ENCODE results near the gene UGDH.

UGDH gene

DNA sequence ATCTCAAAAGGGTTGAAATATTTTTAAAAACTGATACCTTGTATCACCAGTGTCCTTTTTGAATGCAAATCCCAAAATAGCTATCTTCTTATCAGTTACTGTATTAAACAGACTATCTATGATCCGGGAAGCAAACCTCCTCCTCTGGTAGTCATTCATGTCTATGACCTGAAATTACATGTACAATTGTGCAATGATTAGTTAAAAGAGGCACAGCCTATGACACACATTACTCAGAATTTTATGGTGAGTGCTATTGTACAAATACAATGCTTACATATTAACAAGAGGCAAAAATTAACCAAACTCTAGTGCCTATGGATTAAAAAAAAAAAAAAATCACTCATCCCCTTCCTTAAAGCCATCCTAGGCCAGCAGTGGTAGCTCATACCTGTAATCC lies 21.7 kb downstream of the UGDH start:
- CTCF ChIA-PET = no interaction called here
- TF ChIP-seq SP7 (tag by site-specific recombination; IDR thresholded peaks at IDR 0.05) = no peak
- no peak for TF ChIP-seq SETDB1 (IDR thresholded peaks at IDR 0.05; ENCODE audit: insufficient read length, low read length)
- TF ChIP-seq, protein P1, sequence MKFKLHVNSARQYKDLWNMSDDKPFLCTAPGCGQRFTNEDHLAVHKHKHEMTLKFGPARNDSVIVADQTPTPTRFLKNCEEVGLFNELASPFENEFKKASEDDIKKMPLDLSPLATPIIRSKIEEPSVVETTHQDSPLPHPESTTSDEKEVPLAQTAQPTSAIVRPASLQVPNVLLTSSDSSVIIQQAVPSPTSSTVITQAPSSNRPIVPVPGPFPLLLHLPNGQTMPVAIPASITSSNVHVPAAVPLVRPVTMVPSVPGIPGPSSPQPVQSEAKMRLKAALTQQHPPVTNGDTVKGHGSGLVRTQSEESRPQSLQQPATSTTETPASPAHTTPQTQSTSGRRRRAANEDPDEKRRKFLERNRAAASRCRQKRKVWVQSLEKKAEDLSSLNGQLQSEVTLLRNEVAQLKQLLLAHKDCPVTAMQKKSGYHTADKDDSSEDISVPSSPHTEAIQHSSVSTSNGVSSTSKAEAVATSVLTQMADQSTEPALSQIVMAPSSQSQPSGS (tag by site-specific recombination; IDR thresholded peaks at IDR 0.05; ENCODE audit: low read depth) = no peak
- TF ChIP-seq, protein P2, sequence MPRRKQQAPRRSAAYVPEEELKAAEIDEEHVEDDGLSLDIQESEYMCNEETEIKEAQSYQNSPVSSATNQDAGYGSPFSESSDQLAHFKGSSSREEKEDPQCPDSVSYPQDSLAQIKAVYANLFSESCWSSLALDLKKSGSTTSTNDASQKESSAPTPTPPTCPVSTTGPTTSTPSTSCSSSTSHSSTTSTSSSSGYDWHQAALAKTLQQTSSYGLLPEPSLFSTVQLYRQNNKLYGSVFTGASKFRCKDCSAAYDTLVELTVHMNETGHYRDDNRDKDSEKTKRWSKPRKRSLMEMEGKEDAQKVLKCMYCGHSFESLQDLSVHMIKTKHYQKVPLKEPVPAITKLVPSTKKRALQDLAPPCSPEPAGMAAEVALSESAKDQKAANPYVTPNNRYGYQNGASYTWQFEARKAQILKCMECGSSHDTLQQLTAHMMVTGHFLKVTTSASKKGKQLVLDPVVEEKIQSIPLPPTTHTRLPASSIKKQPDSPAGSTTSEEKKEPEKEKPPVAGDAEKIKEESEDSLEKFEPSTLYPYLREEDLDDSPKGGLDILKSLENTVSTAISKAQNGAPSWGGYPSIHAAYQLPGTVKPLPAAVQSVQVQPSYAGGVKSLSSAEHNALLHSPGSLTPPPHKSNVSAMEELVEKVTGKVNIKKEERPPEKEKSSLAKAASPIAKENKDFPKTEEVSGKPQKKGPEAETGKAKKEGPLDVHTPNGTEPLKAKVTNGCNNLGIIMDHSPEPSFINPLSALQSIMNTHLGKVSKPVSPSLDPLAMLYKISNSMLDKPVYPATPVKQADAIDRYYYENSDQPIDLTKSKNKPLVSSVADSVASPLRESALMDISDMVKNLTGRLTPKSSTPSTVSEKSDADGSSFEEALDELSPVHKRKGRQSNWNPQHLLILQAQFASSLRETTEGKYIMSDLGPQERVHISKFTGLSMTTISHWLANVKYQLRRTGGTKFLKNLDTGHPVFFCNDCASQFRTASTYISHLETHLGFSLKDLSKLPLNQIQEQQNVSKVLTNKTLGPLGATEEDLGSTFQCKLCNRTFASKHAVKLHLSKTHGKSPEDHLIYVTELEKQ (tag by site-specific recombination; IDR thresholded peaks at IDR 0.05; ENCODE audit: borderline replicate concordance) = no peak
- no peak for TF ChIP-seq ZNF677 (tag by site-specific recombination; IDR thresholded peaks at IDR 0.05)
- no peak for TF ChIP-seq ZNF391 (tag by site-specific recombination; IDR thresholded peaks at IDR 0.05; ENCODE audit: borderline replicate concordance, low read depth)
- TF ChIP-seq, protein P3, sequence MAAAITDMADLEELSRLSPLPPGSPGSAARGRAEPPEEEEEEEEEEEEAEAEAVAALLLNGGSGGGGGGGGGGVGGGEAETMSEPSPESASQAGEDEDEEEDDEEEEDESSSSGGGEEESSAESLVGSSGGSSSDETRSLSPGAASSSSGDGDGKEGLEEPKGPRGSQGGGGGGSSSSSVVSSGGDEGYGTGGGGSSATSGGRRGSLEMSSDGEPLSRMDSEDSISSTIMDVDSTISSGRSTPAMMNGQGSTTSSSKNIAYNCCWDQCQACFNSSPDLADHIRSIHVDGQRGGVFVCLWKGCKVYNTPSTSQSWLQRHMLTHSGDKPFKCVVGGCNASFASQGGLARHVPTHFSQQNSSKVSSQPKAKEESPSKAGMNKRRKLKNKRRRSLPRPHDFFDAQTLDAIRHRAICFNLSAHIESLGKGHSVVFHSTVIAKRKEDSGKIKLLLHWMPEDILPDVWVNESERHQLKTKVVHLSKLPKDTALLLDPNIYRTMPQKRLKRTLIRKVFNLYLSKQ (tag by site-specific recombination; IDR thresholded peaks at IDR 0.05; ENCODE audit: borderline replicate concordance) = no peak
- TF ChIP-seq, protein P4, sequence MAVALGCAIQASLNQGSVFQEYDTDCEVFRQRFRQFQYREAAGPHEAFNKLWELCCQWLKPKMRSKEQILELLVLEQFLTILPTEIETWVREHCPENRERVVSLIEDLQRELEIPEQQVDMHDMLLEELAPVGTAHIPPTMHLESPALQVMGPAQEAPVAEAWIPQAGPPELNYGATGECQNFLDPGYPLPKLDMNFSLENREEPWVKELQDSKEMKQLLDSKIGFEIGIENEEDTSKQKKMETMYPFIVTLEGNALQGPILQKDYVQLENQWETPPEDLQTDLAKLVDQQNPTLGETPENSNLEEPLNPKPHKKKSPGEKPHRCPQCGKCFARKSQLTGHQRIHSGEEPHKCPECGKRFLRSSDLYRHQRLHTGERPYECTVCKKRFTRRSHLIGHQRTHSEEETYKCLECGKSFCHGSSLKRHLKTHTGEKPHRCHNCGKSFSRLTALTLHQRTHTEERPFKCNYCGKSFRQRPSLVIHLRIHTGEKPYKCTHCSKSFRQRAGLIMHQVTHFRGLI (tag by site-specific recombination; IDR thresholded peaks at IDR 0.05) = no peak
- no peak for TF ChIP-seq ZNF670 (tag by site-specific recombination; IDR thresholded peaks at IDR 0.05; ENCODE audit: low read depth)
- TF ChIP-seq ZNF76 (tag by site-specific recombination; IDR thresholded peaks at IDR 0.05; ENCODE audit: borderline replicate concordance, low read depth) = no peak
- TF ChIP-seq, protein P5, sequence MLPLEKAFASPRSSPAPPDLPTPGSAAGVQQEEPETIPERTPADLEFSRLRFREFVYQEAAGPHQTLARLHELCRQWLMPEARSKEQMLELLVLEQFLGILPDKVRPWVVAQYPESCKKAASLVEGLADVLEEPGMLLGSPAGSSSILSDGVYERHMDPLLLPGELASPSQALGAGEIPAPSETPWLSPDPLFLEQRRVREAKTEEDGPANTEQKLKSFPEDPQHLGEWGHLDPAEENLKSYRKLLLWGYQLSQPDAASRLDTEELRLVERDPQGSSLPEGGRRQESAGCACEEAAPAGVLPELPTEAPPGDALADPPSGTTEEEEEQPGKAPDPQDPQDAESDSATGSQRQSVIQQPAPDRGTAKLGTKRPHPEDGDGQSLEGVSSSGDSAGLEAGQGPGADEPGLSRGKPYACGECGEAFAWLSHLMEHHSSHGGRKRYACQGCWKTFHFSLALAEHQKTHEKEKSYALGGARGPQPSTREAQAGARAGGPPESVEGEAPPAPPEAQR (tag by site-specific recombination; IDR thresholded peaks at IDR 0.05) = no peak
- TF ChIP-seq SCRT1 (tag by site-specific recombination; IDR thresholded peaks at IDR 0.05; ENCODE audit: borderline replicate concordance) = no peak
- TF ChIP-seq, protein P6, sequence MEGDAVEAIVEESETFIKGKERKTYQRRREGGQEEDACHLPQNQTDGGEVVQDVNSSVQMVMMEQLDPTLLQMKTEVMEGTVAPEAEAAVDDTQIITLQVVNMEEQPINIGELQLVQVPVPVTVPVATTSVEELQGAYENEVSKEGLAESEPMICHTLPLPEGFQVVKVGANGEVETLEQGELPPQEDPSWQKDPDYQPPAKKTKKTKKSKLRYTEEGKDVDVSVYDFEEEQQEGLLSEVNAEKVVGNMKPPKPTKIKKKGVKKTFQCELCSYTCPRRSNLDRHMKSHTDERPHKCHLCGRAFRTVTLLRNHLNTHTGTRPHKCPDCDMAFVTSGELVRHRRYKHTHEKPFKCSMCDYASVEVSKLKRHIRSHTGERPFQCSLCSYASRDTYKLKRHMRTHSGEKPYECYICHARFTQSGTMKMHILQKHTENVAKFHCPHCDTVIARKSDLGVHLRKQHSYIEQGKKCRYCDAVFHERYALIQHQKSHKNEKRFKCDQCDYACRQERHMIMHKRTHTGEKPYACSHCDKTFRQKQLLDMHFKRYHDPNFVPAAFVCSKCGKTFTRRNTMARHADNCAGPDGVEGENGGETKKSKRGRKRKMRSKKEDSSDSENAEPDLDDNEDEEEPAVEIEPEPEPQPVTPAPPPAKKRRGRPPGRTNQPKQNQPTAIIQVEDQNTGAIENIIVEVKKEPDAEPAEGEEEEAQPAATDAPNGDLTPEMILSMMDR (tag by site-specific recombination; IDR thresholded peaks at IDR 0.05) = no peak
- TF ChIP-seq, protein P7, sequence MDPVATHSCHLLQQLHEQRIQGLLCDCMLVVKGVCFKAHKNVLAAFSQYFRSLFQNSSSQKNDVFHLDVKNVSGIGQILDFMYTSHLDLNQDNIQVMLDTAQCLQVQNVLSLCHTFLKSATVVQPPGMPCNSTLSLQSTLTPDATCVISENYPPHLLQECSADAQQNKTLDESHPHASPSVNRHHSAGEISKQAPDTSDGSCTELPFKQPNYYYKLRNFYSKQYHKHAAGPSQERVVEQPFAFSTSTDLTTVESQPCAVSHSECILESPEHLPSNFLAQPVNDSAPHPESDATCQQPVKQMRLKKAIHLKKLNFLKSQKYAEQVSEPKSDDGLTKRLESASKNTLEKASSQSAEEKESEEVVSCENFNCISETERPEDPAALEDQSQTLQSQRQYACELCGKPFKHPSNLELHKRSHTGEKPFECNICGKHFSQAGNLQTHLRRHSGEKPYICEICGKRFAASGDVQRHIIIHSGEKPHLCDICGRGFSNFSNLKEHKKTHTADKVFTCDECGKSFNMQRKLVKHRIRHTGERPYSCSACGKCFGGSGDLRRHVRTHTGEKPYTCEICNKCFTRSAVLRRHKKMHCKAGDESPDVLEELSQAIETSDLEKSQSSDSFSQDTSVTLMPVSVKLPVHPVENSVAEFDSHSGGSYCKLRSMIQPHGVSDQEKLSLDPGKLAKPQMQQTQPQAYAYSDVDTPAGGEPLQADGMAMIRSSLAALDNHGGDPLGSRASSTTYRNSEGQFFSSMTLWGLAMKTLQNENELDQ (tag by site-specific recombination; IDR thresholded peaks at IDR 0.05; ENCODE audit: low read depth) = no peak
- TF ChIP-seq ZNF521 (tag by site-specific recombination; IDR thresholded peaks at IDR 0.05) = no peak
- TF ChIP-seq, protein P8, sequence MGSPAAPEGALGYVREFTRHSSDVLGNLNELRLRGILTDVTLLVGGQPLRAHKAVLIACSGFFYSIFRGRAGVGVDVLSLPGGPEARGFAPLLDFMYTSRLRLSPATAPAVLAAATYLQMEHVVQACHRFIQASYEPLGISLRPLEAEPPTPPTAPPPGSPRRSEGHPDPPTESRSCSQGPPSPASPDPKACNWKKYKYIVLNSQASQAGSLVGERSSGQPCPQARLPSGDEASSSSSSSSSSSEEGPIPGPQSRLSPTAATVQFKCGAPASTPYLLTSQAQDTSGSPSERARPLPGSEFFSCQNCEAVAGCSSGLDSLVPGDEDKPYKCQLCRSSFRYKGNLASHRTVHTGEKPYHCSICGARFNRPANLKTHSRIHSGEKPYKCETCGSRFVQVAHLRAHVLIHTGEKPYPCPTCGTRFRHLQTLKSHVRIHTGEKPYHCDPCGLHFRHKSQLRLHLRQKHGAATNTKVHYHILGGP (tag by site-specific recombination; IDR thresholded peaks at IDR 0.05) = no peak
- TF ChIP-seq ZNF19 (tag by site-specific recombination; IDR thresholded peaks at IDR 0.05; ENCODE audit: low read depth) = no peak
- POLR2A ChIA-PET = no interaction called here
- Histone ChIP-seq H3K4me3 (ENCODE audit: low read depth, low read length) (no peak overlapping the region), H3K9me3 (ENCODE audit: control insufficient read depth, insufficient read depth, low read depth, low read length) (no peaks in the 10 kb centered on the region), H3K4me1 (ENCODE audit: control insufficient read depth, insufficient read depth, low read length) (no peaks in the 10 kb centered on the region), H3K27ac (ENCODE audit: extremely low read depth, low read depth, low read length) (no peak overlapping the region), H3K36me3 (ENCODE audit: control insufficient read depth in 2 of 2, insufficient read depth in 1 of 2, low read length in 2 of 2) (peaks cover 19 to 81% of the 10 kb centered on the region in 2 experiments)
